Measurements from ENCODE around the gene MVB12B. TPM values are rescaled to one million over a fixed set of nuclear protein-coding genes. Genes with fewer than 3 reads are reported as not detected.

MVB12B gene
- total RNA-seq, 1 donor from 2014 or later, result 0.49 TPM

GRCh38 chr9:126297661-126298060, 29.0 kb upstream of the MVB12B start:
- no peak for DNase-seq
- intact Hi-C loops (cut with micrococcal nuclease), result no loop called here
- H3K9me3 Mint-ChIP-seq, result no peaks in the 10 kb centered on the region
- H3K27ac Mint-ChIP-seq, result no peak overlapping the region
- H3K4me3 Mint-ChIP-seq, result no peak overlapping the region
- peaks cover 10% of the 10 kb centered on the region for H3K27me3 Mint-ChIP-seq
- H3K4me1 Mint-ChIP-seq, result peaks cover 2% of the 10 kb centered on the region
- H3K36me3 Mint-ChIP-seq (ENCODE audit: low read depth), result no peaks in the 10 kb centered on the region

GRCh38 chr9:126298063-126298801, 28.4 kb upstream of the MVB12B start:
- intact Hi-C loops (cut with micrococcal nuclease), result no loop called here
- Mint-ChIP-seq H3K4me1 (peaks cover 2% of the 10 kb centered on the region), H3K27ac (no peak overlapping the region), H3K4me3 (no peak overlapping the region), H3K9me3 (no peaks in the 10 kb centered on the region), H3K27me3 (peaks cover 10% of the 10 kb centered on the region), H3K36me3 (ENCODE audit: low read depth) (no peaks in the 10 kb centered on the region)
- DNase-seq, result no peak

GRCh38 chr9:126299706-126300276, 26.8 kb upstream of the MVB12B start:
- peaks cover 10% of the 10 kb centered on the region for H3K27me3 Mint-ChIP-seq
- H3K27ac Mint-ChIP-seq, result no peak overlapping the region
- no peak overlapping the region for H3K4me3 Mint-ChIP-seq
- H3K9me3 Mint-ChIP-seq, result no peaks in the 10 kb centered on the region
- peaks cover 2% of the 10 kb centered on the region for H3K4me1 Mint-ChIP-seq
- H3K36me3 Mint-ChIP-seq (ENCODE audit: low read depth), result no peaks in the 10 kb centered on the region
- no peak for DNase-seq
- intact Hi-C loops (cut with micrococcal nuclease), result no loop called here

- H3K36me3 Mint-ChIP-seq (ENCODE audit: low read depth), result no peaks in the 10 kb centered on the region
- no peak overlapping the region for H3K4me3 Mint-ChIP-seq
- peaks cover 2% of the 10 kb centered on the region for H3K4me1 Mint-ChIP-seq
- no peak overlapping the region for H3K27ac Mint-ChIP-seq
- H3K9me3 Mint-ChIP-seq, result no peaks in the 10 kb centered on the region
- no peak for DNase-seq
- intact Hi-C loops (cut with micrococcal nuclease), result no loop called here
- peaks cover 8% of the 10 kb centered on the region for H3K27me3 Mint-ChIP-seq
These were observed 25.4 kb upstream of the MVB12B start for GRCh38 chr9:126301196-126301595.

GRCh38 chr9:126301985-126302603, 24.5 kb upstream of the MVB12B start:
- Mint-ChIP-seq H3K4me3 (no peak overlapping the region), H3K4me1 (peaks cover 2% of the 10 kb centered on the region), H3K27me3 (peaks cover 8% of the 10 kb centered on the region), H3K27ac (no peak overlapping the region), H3K9me3 (no peaks in the 10 kb centered on the region), H3K36me3 (ENCODE audit: low read depth) (no peaks in the 10 kb centered on the region)
- peak; percentile 88 for DNase-seq
- intact Hi-C loops (cut with micrococcal nuclease), result loop anchor here (1.0 kb wide), 2 partner anchors 96 to 189 kb away; no protein-coding TSS in a partner anchor

GRCh38 chr9:126302730-126303129, 23.9 kb upstream of the MVB12B start:
- no peaks in the 10 kb centered on the region for H3K9me3 Mint-ChIP-seq
- no peak overlapping the region for H3K27ac Mint-ChIP-seq
- no peaks in the 10 kb centered on the region for H3K36me3 Mint-ChIP-seq (ENCODE audit: low read depth)
- no peak for DNase-seq
- intact Hi-C loops (cut with micrococcal nuclease), result loop anchor here (1.0 kb wide), 2 partner anchors 96 to 189 kb away; no protein-coding TSS in a partner anchor
- H3K4me3 Mint-ChIP-seq, result no peak overlapping the region
- peaks cover 8% of the 10 kb centered on the region for H3K27me3 Mint-ChIP-seq
- peaks cover 2% of the 10 kb centered on the region for H3K4me1 Mint-ChIP-seq

- intact Hi-C loops (cut with micrococcal nuclease), result no loop called here
- Mint-ChIP-seq H3K27ac (no peak overlapping the region), H3K36me3 (ENCODE audit: low read depth) (no peaks in the 10 kb centered on the region), H3K9me3 (no peaks in the 10 kb centered on the region), H3K4me1 (peaks cover 2% of the 10 kb centered on the region), H3K4me3 (no peak overlapping the region), H3K27me3 (peaks cover 8% of the 10 kb centered on the region)
- DNase-seq, result no peak
These were observed 23.1 kb upstream of the MVB12B start for GRCh38 chr9:126303488-126303887.

GRCh38 chr9:126304207-126304970, 22.2 kb upstream of the MVB12B start:
- peaks cover 2% of the 10 kb centered on the region for H3K4me1 Mint-ChIP-seq
- H3K27ac Mint-ChIP-seq, result no peak overlapping the region
- H3K27me3 Mint-ChIP-seq, result peaks cover 8% of the 10 kb centered on the region
- DNase-seq, result no peak
- no peaks in the 10 kb centered on the region for H3K36me3 Mint-ChIP-seq (ENCODE audit: low read depth)
- no peaks in the 10 kb centered on the region for H3K9me3 Mint-ChIP-seq
- intact Hi-C loops (cut with micrococcal nuclease), result no loop called here
- H3K4me3 Mint-ChIP-seq, result no peak overlapping the region

GRCh38 chr9:126304971-126305320, 21.7 kb upstream of the MVB12B start:
- Mint-ChIP-seq H3K27me3 (peaks cover 8% of the 10 kb centered on the region), H3K36me3 (ENCODE audit: low read depth) (no peaks in the 10 kb centered on the region), H3K27ac (no peak overlapping the region), H3K4me3 (no peak overlapping the region), H3K9me3 (no peaks in the 10 kb centered on the region), H3K4me1 (peaks cover 2% of the 10 kb centered on the region)
- intact Hi-C loops (cut with micrococcal nuclease), result no loop called here
- no peak for DNase-seq

- H3K36me3 Mint-ChIP-seq (ENCODE audit: low read depth), result no peaks in the 10 kb centered on the region
- H3K9me3 Mint-ChIP-seq, result no peaks in the 10 kb centered on the region
- peaks cover 2% of the 10 kb centered on the region for H3K4me1 Mint-ChIP-seq
- intact Hi-C loops (cut with micrococcal nuclease), result no loop called here
- peaks cover 5% of the 10 kb centered on the region for H3K27me3 Mint-ChIP-seq
- no peak for DNase-seq
- no peak overlapping the region for H3K4me3 Mint-ChIP-seq
- no peak overlapping the region for H3K27ac Mint-ChIP-seq
These were observed 20.5 kb upstream of the MVB12B start for GRCh38 chr9:126306071-126306647.

GRCh38 chr9:126307322-126308061, 19.1 kb upstream of the MVB12B start:
- Mint-ChIP-seq H3K9me3 (no peaks in the 10 kb centered on the region), H3K27ac (no peak overlapping the region), H3K27me3 (peaks cover 4% of the 10 kb centered on the region), H3K4me3 (no peak overlapping the region), H3K36me3 (ENCODE audit: low read depth) (no peaks in the 10 kb centered on the region), H3K4me1 (no peaks in the 10 kb centered on the region)
- intact Hi-C loops (cut with micrococcal nuclease), result no loop called here
- DNase-seq, result no peak

GRCh38 chr9:126309427-126310189, 17.0 kb upstream of the MVB12B start:
- intact Hi-C loops (cut with micrococcal nuclease), result no loop called here
- no peak for DNase-seq
- H3K4me3 Mint-ChIP-seq, result no peak overlapping the region
- peaks cover 4% of the 10 kb centered on the region for H3K27me3 Mint-ChIP-seq
- H3K36me3 Mint-ChIP-seq (ENCODE audit: low read depth), result no peaks in the 10 kb centered on the region
- no peak overlapping the region for H3K27ac Mint-ChIP-seq
- H3K4me1 Mint-ChIP-seq, result no peaks in the 10 kb centered on the region
- no peaks in the 10 kb centered on the region for H3K9me3 Mint-ChIP-seq
